HG02678 (cell line): ENCODE measurements around the gene DLG5.

Experiments
- ATAC-seq: cut with Tn5 transposase; IDR thresholded peaks from one replicate; pipeline ENCODE4 v1.9.1; 2021; ENCODE audit warnings: mild to moderate bottlenecking, moderate library complexity; ENCODE audit not compliant: unreplicated experiment

DLG5 gene

DNA sequence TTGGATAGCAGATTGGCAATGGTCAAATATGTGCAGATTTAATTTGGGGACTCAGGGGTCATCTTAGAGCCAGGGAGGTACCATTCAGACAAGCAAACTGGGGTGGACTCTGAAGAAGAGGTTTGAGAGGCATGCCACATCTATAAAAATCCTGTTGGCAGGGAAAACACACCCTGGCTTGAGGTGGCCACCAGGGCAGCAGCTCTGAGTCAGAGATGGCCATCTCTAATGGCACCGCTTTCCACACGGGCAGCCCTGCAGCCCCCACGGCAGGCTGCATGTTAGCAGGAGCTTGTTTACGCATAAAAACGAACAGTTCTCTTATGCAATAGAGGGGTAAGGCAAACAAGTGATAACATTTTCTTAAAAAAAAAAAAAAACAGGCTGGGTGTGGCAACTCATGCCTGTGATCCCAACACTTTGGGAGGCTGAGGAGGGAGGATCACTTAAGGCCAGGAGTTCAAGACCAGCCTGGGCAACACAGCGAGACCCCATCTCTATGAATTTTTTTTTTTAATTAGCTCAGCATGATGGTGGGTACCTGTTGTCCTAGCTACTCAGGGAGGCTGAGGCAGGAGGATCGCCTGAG lies 14.9 kb downstream of the DLG5 start:
- no peak for ATAC-seq

- ATAC-seq: no peak
Measured at GRCh38 chr10:77910524-77911145, 15.9 kb downstream of the DLG5 start.

GRCh38 chr10:77909749-77910375 lies 16.7 kb downstream of the DLG5 start:
- no peak for ATAC-seq

- no peak for ATAC-seq
Measured at GRCh38 chr10:77909021-77909748, 17.4 kb downstream of the DLG5 start.

DNA sequence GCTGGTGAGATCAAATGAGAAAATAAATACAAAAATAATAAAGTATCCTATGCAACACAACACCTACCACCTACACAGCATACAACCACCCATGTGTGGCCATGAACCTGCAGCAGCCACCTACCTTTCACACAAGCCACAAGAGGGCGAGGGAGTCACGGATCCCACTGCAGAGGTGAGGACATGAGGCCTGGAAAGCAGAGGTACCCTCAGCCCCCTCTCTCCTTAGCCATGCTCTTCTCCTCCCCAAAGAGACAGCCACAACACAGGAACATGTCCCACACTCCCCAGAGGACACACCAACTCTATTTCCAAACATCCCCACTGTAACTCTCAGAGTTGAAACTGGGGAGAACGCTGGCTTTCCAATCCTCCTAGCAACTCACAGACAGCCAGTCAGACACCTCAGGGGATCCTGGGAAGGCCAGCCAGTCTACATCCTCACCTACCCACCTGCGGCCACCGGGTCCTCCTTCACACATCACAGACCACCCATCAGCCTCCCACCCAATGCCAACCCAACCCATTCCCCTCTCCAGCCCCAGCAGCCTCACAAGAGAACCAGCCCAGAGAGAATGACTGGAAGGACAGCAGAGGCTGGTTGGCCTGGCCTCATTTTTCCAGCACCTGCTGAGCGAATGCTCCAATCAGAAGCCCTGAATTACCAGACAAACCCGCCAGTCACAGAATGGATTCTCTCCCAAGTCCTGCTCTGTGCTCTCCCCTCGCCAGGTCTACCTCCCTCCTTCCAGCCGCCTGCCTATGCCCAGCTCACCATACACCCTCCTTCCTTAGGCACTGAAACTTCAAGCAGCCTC lies 18.4 kb downstream of the DLG5 start:
- no peak for ATAC-seq

DNA sequence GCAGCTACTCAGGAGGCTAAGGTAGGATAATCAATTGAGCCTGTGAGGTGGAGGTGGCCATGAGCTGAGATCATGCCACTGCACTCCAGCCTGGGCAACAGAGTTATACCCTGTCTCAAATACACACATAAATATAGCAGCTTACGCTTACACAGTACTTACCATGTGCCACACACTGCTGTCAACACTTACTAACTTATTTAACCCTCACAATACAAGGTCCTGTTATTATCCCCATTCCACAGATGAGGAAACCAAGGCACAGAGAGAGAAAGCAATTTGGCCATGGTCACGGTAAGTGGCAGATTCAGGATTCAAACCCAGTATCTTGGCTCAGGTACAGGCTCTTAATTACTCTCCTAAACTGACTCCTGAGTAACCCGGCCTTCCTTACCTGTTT lies 19.1 kb downstream of the DLG5 start:
- no peak for ATAC-seq

- ATAC-seq: no peak
Measured at GRCh38 chr10:77906951-77907421, 19.6 kb downstream of the DLG5 start.

GRCh38 chr10:77905781-77906180 lies 20.8 kb downstream of the DLG5 start:
- no peak for ATAC-seq

GRCh38 chr10:77905086-77905748 lies 21.3 kb downstream of the DLG5 start:
- no peak for ATAC-seq

GRCh38 chr10:77904100-77904840 lies 22.3 kb downstream of the DLG5 start:
- no peak for ATAC-seq

GRCh38 chr10:77902159-77902558 lies 24.4 kb downstream of the DLG5 start:
- ATAC-seq: no peak

DNA sequence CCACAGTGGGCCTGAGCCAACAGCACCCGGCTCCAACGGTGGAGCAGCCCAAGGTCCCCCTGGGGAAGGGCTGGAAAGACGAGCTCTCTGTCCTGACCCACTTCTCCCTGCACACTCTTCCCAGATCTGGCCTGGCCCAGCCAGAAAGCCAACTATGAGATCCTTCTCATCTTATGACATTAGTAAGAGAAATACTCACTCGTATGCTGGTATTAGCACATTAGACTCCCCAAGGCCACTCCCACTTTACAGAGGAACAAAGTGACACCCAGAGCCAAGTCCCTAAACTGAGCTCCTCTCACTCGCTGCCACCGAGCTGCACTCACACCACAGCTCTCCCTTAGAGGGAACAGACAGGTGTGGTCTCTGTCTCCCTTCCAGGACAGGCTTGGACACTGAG lies 24.8 kb downstream of the DLG5 start:
- no peak for ATAC-seq

- no peak for ATAC-seq
Measured at GRCh38 chr10:77899690-77900089, 26.9 kb downstream of the DLG5 start.

DNA sequence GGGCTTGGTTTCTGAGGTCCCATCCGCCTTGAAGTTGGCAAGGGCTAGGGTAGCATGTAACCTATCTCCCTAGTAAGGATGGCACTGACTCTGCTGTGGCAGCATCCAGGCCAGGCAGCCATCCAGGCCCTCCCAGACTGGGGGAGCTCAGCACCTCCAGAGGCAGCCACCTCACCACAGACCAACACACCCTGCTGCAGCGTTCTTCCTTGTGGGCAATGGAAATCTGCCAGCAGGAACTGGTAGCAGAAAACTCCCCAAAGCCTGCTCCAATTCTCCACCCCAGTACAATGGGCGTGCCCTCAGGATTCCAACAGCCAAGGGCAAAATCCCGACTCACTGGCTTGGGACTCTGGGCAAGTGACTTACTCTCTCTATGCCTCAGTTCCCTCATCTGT lies 27.5 kb downstream of the DLG5 start:
- no peak for ATAC-seq

DNA sequence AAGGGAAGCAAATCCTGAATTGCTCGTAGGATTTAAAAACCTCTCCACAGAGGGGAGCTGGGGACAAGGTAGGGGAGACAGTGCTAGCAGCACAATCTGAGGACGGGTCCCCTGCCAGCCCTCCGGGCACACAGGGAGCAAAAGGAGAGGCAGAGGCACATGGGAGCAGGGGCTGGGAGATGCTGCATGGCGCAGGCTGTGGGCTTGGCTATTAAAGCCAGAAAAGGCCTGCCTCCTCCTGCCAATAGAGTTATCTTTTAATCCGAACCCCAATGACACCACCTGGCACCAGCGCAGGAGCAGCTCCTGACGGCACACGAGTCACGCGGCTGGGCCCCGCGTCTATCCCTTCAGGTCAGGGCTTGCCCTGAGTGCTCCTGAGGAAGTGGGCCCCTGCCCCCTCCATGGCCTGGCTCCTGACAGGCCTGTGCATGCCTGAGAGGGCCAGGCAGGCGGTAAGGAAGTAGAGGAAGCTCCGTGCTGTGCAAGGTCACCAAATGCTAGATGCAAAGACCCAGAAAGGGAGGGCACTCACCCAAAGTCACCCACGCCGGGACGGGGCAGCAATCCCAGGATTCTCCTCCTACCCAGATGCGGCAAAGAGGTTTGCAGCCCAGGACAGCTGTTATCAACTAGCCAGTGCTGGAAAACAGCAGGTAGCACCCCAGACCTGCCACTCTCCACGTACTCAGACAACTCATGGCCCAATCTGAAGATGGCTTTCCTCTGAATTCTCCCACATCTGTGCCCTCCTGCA lies 28.1 kb downstream of the DLG5 start:
- ATAC-seq: no peak

- no peak for ATAC-seq
Measured at GRCh38 chr10:77896058-77896457, 30.5 kb downstream of the DLG5 start.

- no peak for ATAC-seq
Measured at GRCh38 chr10:77894058-77894457, 32.5 kb downstream of the DLG5 start.

DNA sequence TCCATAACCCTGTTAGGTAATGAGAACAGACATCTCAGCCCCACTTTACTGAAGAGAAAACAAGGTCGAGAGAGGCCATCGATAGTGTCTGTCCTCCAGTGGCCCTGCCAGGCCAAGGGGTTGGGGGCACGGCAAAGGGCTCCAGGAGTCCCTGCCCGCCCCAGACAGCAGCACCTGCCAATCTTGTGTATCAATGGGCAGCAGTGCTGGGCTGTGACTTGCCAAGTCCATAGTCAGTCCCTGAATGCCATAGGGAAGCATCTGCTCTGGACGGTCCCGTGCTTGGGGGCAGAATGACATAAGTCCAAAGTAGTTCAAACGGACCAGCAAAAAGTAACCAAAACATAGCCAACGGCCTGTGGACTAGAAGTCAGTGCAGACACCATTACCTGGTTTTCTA lies 33.2 kb downstream of the DLG5 start:
- ATAC-seq: no peak

GRCh38 chr10:77892761-77893160 lies 33.8 kb downstream of the DLG5 start:
- ATAC-seq: no peak
